Parathyroid adenoma (tissue), 2 donors: ENCODE data around the gene CPNE9.

ENCODE experiments used
- H2AFZ ChIP-seq: fragments of 300-600 bp; sonication (generic); one replicate; pipeline ENCODE4 v1.7.0; 2017; ENCODE audit warnings: antibody characterized with exemption, mild to moderate bottlenecking
- H3K27ac ChIP-seq: fragments of 300-600 bp; sonication (generic); one replicate; pipeline ENCODE4 v1.7.0; 2017
- H3K27me3 ChIP-seq: fragments of 300-600 bp; sonication (generic); one replicate; pipeline ENCODE4 v1.7.0; 2017; ENCODE audit warnings: low read length; ENCODE audit not compliant: control insufficient read depth, insufficient read depth
- H3K36me3 ChIP-seq: fragments of 300-600 bp; sonication (generic); one replicate; pipeline ENCODE4 v1.7.0; 2017; ENCODE audit warnings: low read length; ENCODE audit not compliant: control insufficient read depth, insufficient read depth
- H3K4me1 ChIP-seq: fragments of 300-600 bp; sonication (generic); one replicate; pipeline ENCODE4 v1.7.0; 2017; ENCODE audit warnings: control low read depth
- H3K4me2 ChIP-seq: fragments of 300-600 bp; sonication (generic); one replicate; pipeline ENCODE4 v1.7.0; 2017; ENCODE audit warnings: low read length
- H3K4me3 ChIP-seq: fragments of 300-600 bp; sonication (generic); one replicate; pipeline ENCODE4 v1.7.0; 2017; ENCODE audit warnings: low read depth, low read length
- H3K79me2 ChIP-seq: fragments of 300-600 bp; sonication (generic); one replicate; pipeline ENCODE4 v1.7.0; 2017; ENCODE audit warnings: control low read depth
- H3K9ac ChIP-seq: fragments of 300-600 bp; sonication (generic); one replicate; pipeline ENCODE4 v1.7.0; 2017; ENCODE audit warnings: mild to moderate bottlenecking
- H3K9me3 ChIP-seq: fragments of 300-600 bp; sonication (generic); one replicate; pipeline ENCODE4 v1.7.0; 2017; ENCODE audit warnings: low read length; ENCODE audit not compliant: control insufficient read depth
- TF ChIP-seq, protein P1 (sequence below): fragments of 300-600 bp; sonication (generic); IDR thresholded peaks from one replicate; pipeline ENCODE4 v1.7.0; 2017; ENCODE audit warnings: antibody characterized with exemption, mild to moderate bottlenecking
- donor health status: primary hyperparathyroidism.

CPNE9 gene, protein sequence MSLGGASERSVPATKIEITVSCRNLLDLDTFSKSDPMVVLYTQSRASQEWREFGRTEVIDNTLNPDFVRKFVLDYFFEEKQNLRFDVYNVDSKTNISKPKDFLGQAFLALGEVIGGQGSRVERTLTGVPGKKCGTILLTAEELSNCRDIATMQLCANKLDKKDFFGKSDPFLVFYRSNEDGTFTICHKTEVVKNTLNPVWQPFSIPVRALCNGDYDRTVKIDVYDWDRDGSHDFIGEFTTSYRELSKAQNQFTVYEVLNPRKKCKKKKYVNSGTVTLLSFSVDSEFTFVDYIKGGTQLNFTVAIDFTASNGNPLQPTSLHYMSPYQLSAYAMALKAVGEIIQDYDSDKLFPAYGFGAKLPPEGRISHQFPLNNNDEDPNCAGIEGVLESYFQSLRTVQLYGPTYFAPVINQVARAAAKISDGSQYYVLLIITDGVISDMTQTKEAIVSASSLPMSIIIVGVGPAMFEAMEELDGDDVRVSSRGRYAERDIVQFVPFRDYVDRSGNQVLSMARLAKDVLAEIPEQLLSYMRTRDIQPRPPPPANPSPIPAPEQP

DNA sequence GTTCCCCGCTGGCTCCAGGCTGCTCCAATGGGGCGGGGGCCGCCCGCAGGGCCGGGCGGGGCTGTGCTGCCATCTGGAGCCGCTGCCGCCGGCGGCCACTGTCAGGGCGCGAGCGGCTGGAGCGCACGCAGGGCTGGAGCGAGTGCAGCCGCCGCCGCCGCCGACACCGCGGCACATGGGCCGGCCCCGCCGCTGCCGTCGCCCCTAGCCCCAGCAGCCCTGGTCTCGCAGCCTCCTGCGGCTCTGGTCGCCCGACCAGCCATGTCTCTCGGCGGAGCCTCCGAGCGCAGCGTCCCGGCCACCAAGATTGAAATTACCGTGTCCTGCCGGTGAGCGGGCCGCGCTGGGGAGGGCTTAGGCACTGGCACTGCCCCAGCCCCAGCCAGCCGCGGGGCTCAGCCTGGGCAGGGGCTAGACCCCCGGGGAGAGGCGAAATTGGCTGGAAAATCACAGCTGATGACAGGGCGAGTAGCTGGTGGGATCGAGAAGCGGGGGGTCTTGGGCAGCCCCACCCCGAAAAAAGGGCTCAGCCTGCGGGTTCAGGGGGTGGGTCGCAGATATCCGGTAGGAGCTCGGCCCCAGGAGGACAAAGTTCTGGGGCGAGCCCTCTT is at the start of gene CPNE9:
TSS of gene CPNE9 (plus strand) at position 98 of the 611 bp plus-strand sequence. CDS start at position 262, 164 bp downstream.
- Histone ChIP-seq H2AFZ (peak within 1 kb of the TSS; percentile 85), H3K4me1 (no peaks in the 10 kb centered on the region), H3K27me3 (no peaks in the 10 kb centered on the region), H3K27ac (no peak within 1 kb of the TSS), H3K36me3 (no peaks in the 10 kb centered on the region), H3K4me2 (peak within 1 kb of the TSS; percentile 57), H3K79me2 (no peaks in the 10 kb centered on the region), H3K9ac (no peak within 1 kb of the TSS), H3K9me3 (no peaks in the 10 kb centered on the region), H3K4me3 (peak within 1 kb of the TSS; percentile 31)
- TF ChIP-seq, protein P1, sequence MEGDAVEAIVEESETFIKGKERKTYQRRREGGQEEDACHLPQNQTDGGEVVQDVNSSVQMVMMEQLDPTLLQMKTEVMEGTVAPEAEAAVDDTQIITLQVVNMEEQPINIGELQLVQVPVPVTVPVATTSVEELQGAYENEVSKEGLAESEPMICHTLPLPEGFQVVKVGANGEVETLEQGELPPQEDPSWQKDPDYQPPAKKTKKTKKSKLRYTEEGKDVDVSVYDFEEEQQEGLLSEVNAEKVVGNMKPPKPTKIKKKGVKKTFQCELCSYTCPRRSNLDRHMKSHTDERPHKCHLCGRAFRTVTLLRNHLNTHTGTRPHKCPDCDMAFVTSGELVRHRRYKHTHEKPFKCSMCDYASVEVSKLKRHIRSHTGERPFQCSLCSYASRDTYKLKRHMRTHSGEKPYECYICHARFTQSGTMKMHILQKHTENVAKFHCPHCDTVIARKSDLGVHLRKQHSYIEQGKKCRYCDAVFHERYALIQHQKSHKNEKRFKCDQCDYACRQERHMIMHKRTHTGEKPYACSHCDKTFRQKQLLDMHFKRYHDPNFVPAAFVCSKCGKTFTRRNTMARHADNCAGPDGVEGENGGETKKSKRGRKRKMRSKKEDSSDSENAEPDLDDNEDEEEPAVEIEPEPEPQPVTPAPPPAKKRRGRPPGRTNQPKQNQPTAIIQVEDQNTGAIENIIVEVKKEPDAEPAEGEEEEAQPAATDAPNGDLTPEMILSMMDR, result no peak

DNA sequence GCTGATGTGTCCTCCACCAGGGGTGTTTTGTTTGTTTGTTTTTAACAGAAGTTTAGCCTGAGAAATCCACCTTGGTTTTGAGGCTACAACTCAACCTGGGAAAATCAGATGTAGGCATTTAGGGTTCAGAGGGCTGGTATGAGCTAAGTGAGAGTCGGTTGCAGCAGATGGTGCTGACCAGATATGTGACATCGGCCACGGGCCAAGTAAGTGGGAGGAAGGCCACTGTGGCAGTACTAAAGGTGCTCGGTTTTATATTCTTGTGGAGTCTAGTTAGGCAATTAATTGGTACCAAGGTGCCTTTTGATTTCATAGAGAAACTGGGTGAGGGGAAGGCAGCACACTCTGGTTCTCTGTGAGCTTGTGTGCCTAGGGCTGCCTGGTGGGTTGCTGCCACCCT is 43.8 kb upstream of the CPNE9 start:
- Histone ChIP-seq H3K9me3 (no peaks in the 10 kb centered on the region), H3K4me3 (no peak overlapping the region), H3K27me3 (no peaks in the 10 kb centered on the region), H3K9ac (no peak overlapping the region), H3K36me3 (no peaks in the 10 kb centered on the region), H3K4me1 (no peaks in the 10 kb centered on the region), H2AFZ (no peak overlapping the region), H3K27ac (no peak overlapping the region), H3K4me2 (no peak overlapping the region), H3K79me2 (peaks cover 32% of the 10 kb centered on the region)
- TF ChIP-seq, protein P1, result no peak

DNA sequence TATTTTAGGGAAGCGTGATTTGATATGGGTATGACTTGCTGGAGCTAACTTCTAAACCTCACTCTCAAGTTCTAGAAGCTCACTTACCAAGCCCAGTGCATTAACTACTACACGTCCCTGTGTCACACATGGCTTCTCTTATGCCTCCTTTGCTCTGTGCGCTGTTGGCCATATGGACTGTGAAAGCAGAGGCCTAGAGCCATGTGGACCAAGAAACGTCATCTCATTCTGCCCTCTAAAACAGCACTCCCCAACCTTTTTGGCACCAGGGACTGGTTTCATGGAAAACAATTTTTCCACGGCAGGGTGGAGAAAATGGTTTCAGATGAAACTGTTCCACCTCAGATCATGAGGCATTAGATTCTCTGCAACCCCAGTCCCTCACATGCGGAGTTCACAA is 42.7 kb upstream of the CPNE9 start:
- H3K4me1 ChIP-seq, result no peaks in the 10 kb centered on the region
- no peak overlapping the region for H2AFZ ChIP-seq
- H3K4me2 ChIP-seq, result no peak overlapping the region
- H3K27ac ChIP-seq, result no peak overlapping the region
- no peaks in the 10 kb centered on the region for H3K27me3 ChIP-seq
- H3K4me3 ChIP-seq, result no peak overlapping the region
- TF ChIP-seq, protein P1, result no peak
- peaks cover 26% of the 10 kb centered on the region for H3K79me2 ChIP-seq
- H3K9ac ChIP-seq, result no peak overlapping the region
- H3K36me3 ChIP-seq, result no peaks in the 10 kb centered on the region
- H3K9me3 ChIP-seq, result no peaks in the 10 kb centered on the region

DNA sequence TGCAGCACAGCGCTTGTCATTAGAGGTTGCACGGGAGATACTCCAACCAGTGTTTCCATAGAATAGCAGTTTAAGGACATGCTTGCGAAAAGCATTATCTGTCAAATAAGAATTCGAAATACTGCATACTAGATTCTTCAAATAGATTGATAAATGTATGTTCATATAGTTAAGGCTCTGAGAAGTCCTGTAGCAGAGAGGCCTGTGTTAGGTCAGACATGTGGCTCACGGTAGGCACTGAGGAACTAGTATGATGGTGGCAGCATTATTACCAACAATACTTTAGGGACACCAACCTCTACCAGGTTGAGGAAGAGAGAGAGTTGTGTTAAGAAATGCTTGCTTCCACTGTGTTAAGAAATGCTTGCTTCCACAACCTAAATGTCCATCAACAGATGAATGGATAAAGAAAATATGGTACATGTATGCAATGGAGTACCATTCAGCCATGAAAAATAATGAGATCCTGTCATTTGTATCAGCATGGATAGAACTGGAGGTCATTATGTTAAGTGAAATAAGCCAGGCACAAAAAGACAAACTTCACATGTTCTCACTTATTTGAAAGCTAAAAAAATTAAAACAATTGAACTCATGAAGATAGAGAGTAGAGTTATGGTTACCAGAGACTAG is 39.4 kb upstream of the CPNE9 start:
- H3K9me3 ChIP-seq, result no peaks in the 10 kb centered on the region
- H3K27me3 ChIP-seq, result no peaks in the 10 kb centered on the region
- H3K4me2 ChIP-seq, result no peak overlapping the region
- H2AFZ ChIP-seq, result no peak overlapping the region
- H3K4me3 ChIP-seq, result no peak overlapping the region
- H3K79me2 ChIP-seq, result peaks cover 14% of the 10 kb centered on the region
- H3K9ac ChIP-seq, result no peak overlapping the region
- H3K27ac ChIP-seq, result no peak overlapping the region
- H3K36me3 ChIP-seq, result no peaks in the 10 kb centered on the region
- H3K4me1 ChIP-seq, result peaks cover 7% of the 10 kb centered on the region
- TF ChIP-seq, protein P1, result no peak
